A549 (cell line): Measurements from ENCODE around the gene SFT2D2.

Experiments
- BHLHE40 ChIP-seq: IDR thresholded peaks from 2 replicates; pipeline ENCODE4 v1.6.1; 2012; ENCODE audit warnings: low read depth, low read length, inconsistent platforms
- EP300 ChIP-seq, 2 experiments: fragments of >200 bp; sonication (Bioruptor Twin); formaldehyde crosslinking; IDR thresholded peaks; 2 replicates in 1 of 2; 3 replicates in 1 of 2; pipeline ENCODE4 v1.6.1; 2016 to 2017
- JUN ChIP-seq, 2 experiments: fragments of >200 bp; sonication (Bioruptor Twin); formaldehyde crosslinking; IDR thresholded peaks; 2 replicates in 1 of 2; 3 replicates in 1 of 2; pipeline ENCODE4 v1.6.1; 2016 to 2017
- KDM5A ChIP-seq: fragments of 200-600 bp; sonication (generic); IDR thresholded peaks from 2 replicates; pipeline ENCODE4 v1.6.1; 2016; ENCODE audit warnings: antibody characterized with exemption, mild to moderate bottlenecking
- POLR2A ChIP-seq: IDR thresholded peaks from 2 replicates; pipeline ENCODE4 v1.6.1; 2012; ENCODE audit warnings: mild to moderate bottlenecking, low read length
- RAD21 ChIP-seq, 2 experiments: fragments of >200 bp in 1 of 2; sonication (Bioruptor Twin) in 1 of 2; formaldehyde crosslinking in 1 of 2; IDR thresholded peaks in 1 of 2; conservative IDR thresholded peaks in 1 of 2; 2 replicates in 1 of 2; 3 replicates in 1 of 2; pipeline ENCODE4 v1.6.1; 2012 to 2018; ENCODE audit warnings: inconsistent platforms in 1 of 2
- SMC3 ChIP-seq: fragments of >200 bp; sonication (Bioruptor Twin); formaldehyde crosslinking; IDR thresholded peaks from 3 replicates; pipeline ENCODE4 v1.6.1; 2018; ENCODE audit warnings: inconsistent platforms
- TF ChIP-seq, protein P1 (sequence below): IDR thresholded peaks from 2 replicates; pipeline ENCODE4 v1.6.1; 2012
- TF ChIP-seq, protein P2 (sequence below): fragments of 250-450 bp; sonication (Bioruptor Pico); IDR thresholded peaks from 2 replicates; pipeline ENCODE4 v1.5.0; 2021; ENCODE audit warnings: mild to moderate bottlenecking, moderate library complexity, borderline replicate concordance

DNA sequence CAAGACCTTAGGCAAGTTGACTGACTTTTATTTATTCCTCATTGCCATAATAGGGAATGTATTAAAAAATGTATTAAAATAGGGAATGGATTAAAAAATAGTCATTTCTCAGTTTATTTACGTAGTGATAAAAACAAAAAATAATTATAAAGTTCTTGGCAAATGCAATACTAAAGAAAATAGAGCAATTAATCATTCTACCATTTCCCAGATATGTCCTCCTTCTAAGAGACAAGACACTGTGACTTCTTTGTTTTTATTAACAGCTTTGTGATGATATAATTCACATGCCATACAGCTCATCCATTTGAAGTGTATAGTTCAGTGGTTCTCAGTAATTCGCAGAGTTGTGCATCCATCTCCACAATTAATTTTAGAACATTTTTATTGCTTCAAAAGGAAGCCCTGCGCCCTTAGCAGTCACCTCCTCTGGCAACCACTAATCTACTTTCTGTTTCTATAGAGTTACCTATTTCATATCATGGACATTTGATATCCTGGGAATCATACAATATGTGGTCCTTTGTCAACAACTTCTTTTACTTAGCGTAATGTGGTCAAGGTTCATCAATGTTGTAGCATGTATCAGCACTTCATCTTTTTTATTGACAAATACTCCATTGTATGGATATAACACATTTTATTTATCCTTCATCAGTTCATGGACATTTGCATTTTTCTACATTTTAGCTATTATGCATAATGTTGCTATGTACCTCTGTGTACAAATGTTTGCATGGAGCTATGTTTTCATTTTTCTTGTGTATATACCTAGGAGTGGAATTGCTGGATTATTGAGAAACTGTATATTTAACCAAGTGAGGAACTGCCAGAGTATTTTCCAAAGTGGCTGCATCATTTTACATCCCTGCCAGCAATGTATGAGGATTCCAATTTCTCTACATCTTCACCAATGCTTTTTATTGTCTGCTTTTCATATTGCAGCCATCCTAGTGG is 60.4 kb downstream of the SFT2D2 start:
- no peak for TF ChIP-seq RAD21 (conservative IDR thresholded peaks at IDR 0.05 in 1 of 2, IDR thresholded peaks at IDR 0.05 in 1 of 2)
- no peak for TF ChIP-seq KDM5A
- TF ChIP-seq BHLHE40: no peak
- TF ChIP-seq, protein P1, sequence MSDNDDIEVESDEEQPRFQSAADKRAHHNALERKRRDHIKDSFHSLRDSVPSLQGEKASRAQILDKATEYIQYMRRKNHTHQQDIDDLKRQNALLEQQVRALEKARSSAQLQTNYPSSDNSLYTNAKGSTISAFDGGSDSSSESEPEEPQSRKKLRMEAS: no peak
- TF ChIP-seq POLR2A: no peak
- TF ChIP-seq EP300 (IDR thresholded peaks at IDR 0.05): no peak
- TF ChIP-seq SMC3: no peak
- TF ChIP-seq JUN (IDR thresholded peaks at IDR 0.05): no peak
- TF ChIP-seq, protein P2, sequence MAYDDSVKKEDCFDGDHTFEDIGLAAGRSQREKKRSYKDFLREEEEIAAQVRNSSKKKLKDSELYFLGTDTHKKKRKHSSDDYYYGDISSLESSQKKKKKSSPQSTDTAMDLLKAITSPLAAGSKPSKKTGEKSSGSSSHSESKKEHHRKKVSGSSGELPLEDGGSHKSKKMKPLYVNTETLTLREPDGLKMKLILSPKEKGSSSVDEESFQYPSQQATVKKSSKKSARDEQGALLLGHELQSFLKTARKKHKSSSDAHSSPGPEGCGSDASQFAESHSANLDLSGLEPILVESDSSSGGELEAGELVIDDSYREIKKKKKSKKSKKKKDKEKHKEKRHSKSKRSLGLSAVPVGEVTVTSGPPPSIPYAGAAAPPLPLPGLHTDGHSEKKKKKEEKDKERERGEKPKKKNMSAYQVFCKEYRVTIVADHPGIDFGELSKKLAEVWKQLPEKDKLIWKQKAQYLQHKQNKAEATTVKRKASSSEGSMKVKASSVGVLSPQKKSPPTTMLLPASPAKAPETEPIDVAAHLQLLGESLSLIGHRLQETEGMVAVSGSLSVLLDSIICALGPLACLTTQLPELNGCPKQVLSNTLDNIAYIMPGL (CRISPR knock-in tag): no peak
